ENCODE data around the gene DNAI7.

The DNAI7 gene

GRCh38 chr12:25236190-25236589 lies 41.2 kb upstream of the DNAI7 start:
- no peak for TF ChIP-seq CTCF (IDR thresholded peaks at IDR 0.05; ENCODE audit: insufficient read depth, low read length, missing control alignments)
- H3K4me3 ChIP-seq (ENCODE audit: low read depth, low read length) = no peak overlapping the region
- ChIA-PET CTCF (interaction anchor here (1.2 to 3.6 kb wide), 3 partner anchors 13 to 72 kb away, joined by 3 to 14 read pairs (median 6); no protein-coding TSS in a partner anchor), POLR2A (no interaction called here)
- DNase-seq (ENCODE audit: low read depth, low spot score) = no peak

- POLR2A ChIA-PET = no interaction called here
Measured at GRCh38 chr12:25213338-25213737, 18.4 kb upstream of the DNAI7 start.

GRCh38 chr12:25208554-25208953 lies 13.6 kb upstream of the DNAI7 start:
- ChIA-PET POLR2A (no interaction called here), CTCF (interaction anchor here (5.0 kb wide), 1 partner anchor 33 kb away, joined by 27 read pairs; no protein-coding TSS in a partner anchor)
- TF ChIP-seq CTCF (IDR thresholded peaks at IDR 0.05; ENCODE audit: insufficient read depth, low read length, missing control alignments) = no peak
- H3K4me3 ChIP-seq (ENCODE audit: low read depth, low read length) = no peak overlapping the region
- DNase-seq (ENCODE audit: low read depth, low spot score) = no peak

More at GRCh38 chr12:25213338-25213737, 18.4 kb upstream of the DNAI7 start:
- H3K4me3 ChIP-seq (ENCODE audit: low read depth, low read length) = no peak overlapping the region
- DNase-seq (ENCODE audit: low read depth, low spot score) = no peak
- no peak for TF ChIP-seq CTCF (IDR thresholded peaks at IDR 0.05; ENCODE audit: insufficient read depth, low read length, missing control alignments)
- CTCF ChIA-PET = interaction anchor here (1.5 to 5.0 kb wide), 2 partner anchors 25 to 28 kb away, joined by 6 to 27 read pairs; no protein-coding TSS in a partner anchor

- TF ChIP-seq CTCF (IDR thresholded peaks at IDR 0.05; ENCODE audit: insufficient read depth, low read length, missing control alignments) = no peak
- no peak overlapping the region for H3K4me3 ChIP-seq (ENCODE audit: low read depth, low read length)
- DNase-seq (ENCODE audit: low read depth, low spot score) = no peak
- POLR2A ChIA-PET = no interaction called here
- CTCF ChIA-PET = no interaction called here
Measured at GRCh38 chr12:25207846-25208245, 12.9 kb upstream of the DNAI7 start.

- POLR2A ChIA-PET = no interaction called here
Measured at GRCh38 chr12:25207411-25207810, 12.5 kb upstream of the DNAI7 start.

GRCh38 chr12:25202137-25202536 lies 7.2 kb upstream of the DNAI7 start:
- CTCF ChIA-PET = no interaction called here
- no peak for DNase-seq (ENCODE audit: low read depth, low spot score)
- no peak overlapping the region for H3K4me3 ChIP-seq (ENCODE audit: low read depth, low read length)
- POLR2A ChIA-PET = no interaction called here
- TF ChIP-seq CTCF (IDR thresholded peaks at IDR 0.05; ENCODE audit: insufficient read depth, low read length, missing control alignments) = no peak

More at GRCh38 chr12:25207411-25207810, 12.5 kb upstream of the DNAI7 start:
- H3K4me3 ChIP-seq (ENCODE audit: low read depth, low read length) = no peak overlapping the region
- no peak for DNase-seq (ENCODE audit: low read depth, low spot score)
- CTCF ChIA-PET = no interaction called here
- no peak for TF ChIP-seq CTCF (IDR thresholded peaks at IDR 0.05; ENCODE audit: insufficient read depth, low read length, missing control alignments)
